H54 (cell line): ENCODE data around the gene NNAT.
"Not testable (repeated sequence)": the region's sequence is repeated elsewhere in the genome, so short reads cannot be mapped to it uniquely, and the experiment has no call there.

ENCODE experiments used
- DNase-seq: peaks from one replicate; pipeline ENCODE4 v3.0.0; 2011; ENCODE audit warnings: low spot score, mixed read lengths; ENCODE audit not compliant: insufficient read length
- FAIRE-seq: peaks from 3 replicates; lab custom pipeline; 2011; peaks lifted over from hg19 to GRCh38; lab: Jason Lieb, UNC
- POLR2A ChIP-seq: IDR thresholded peaks from 2 replicates; pipeline ENCODE4 v1.6.1; 2011; ENCODE audit warnings: low read depth, mild to moderate bottlenecking, low read length

The NNAT gene

DNA sequence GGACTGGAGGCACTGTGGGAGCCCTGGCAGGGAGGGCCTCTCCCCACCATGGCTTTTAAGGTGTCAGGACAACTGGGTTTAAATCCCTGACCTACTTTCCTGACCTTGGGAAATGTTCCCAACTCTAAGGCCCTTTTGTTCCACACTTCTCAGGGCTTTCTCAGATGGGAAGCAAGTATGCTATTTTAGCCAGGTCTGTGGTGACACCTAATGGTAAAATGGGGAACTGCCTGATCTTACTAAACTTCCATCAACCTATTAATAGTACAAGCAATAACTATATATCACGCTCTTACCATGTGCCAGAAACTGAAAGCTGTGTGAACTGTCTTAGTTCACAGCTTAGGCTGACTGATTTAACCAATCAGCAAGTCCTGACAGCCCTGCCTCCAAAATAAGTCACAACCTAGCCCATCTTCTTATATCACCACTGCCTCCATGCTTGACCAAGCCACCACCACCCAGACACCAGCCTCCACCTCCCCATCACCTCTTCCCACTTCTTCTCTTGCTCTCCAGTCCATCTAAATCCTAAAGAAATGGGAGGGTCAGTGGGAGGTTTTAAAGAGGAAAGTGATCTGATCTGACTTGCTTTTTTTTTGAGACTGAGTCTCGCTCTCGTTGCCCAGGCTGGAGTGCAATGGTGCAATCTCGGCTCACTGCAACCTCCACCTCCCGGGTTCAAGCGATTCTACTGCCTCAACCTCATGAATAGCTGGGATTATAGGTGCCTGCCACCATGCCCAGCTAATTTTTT, 13.5 kb downstream of the NNAT start:
- no peak for TF ChIP-seq POLR2A
- no peak for FAIRE-seq
- no peak for DNase-seq

- no peak for FAIRE-seq
- no peak for TF ChIP-seq POLR2A
- no peak for DNase-seq
Measured at GRCh38 chr20:37535443-37536132, 14.5 kb downstream of the NNAT start.

DNA sequence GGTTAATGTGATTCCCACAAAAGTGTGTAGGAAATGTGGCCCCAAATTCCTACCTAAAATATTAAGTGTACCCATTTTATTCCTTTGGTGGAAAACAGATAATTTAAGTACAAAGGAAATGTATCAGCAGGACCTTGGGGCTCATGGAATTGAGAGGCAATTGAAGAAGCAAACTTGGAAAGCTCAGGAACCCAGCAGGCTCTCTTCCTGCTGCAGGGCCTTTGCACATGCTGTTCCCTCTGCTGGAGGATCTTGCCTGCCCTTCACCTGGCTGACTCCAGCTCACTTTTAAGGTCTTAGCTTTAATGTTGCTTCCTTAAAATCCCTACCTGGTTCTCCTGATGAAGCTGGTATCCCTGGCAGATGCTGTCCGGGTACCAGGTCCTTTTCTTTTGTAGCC, 16.5 kb downstream of the NNAT start:
- FAIRE-seq (no peak), DNase-seq (no peak)
- no peak for TF ChIP-seq POLR2A

GRCh38 chr20:37538003-37538402, 17.0 kb downstream of the NNAT start:
- DNase-seq, result no peak
- no peak for FAIRE-seq
- TF ChIP-seq POLR2A, result no peak

GRCh38 chr20:37539424-37539823, 18.4 kb downstream of the NNAT start:
- FAIRE-seq, result no peak
- no peak for DNase-seq
- TF ChIP-seq POLR2A, result no peak

DNA sequence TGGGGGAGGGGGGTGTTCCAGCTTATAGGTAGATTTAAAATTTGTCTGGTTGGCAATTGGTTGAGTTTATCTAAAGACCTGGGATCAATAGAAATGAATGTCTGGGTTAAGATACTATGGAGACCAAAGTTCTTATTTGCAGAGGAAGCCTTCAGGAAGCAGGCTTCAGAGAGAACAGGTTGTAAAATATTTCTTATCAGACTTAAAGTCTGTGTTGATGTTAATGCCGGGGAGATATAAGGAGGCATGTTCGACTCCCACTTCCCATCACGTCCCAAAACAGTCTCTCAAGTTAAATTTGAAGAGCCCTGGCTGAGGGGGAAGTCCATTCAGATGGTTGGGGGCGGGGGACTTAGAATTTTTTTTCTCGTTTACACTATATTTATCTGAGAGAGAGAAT, 19.0 kb downstream of the NNAT start:
- DNase-seq (no peak), FAIRE-seq (no peak)
- no peak for TF ChIP-seq POLR2A

GRCh38 chr20:37540838-37541237, 19.8 kb downstream of the NNAT start:
- not testable (repeated sequence) for FAIRE-seq, DNase-seq

- TF ChIP-seq POLR2A, result no peak
- DNase-seq, result no peak
- FAIRE-seq, result no peak
Measured at GRCh38 chr20:37541326-37541725, 20.3 kb downstream of the NNAT start.

DNA sequence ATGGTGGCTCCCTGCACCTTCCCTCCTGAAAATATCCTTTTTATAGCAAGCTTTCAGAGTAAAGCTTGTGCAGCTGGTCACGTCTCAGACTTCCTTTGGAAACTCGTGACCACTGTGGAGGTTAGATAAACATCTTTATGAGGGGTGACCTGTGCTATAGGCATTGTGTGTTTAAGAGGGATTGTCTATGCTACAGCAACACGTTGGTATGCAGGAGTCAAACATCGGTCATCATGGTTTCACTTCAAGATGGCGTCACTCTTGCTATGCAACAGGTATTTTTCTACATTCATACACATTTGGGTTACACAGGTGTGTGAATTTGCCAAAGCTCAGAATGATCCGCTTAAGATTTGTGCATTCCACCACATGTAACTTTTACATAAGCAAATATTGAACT, 21.2 kb downstream of the NNAT start:
- FAIRE-seq (no peak), DNase-seq (no peak)
- TF ChIP-seq POLR2A, result no peak

GRCh38 chr20:37543828-37544227, 22.8 kb downstream of the NNAT start:
- DNase-seq, result no peak
- TF ChIP-seq POLR2A, result no peak
- FAIRE-seq, result no peak

DNA sequence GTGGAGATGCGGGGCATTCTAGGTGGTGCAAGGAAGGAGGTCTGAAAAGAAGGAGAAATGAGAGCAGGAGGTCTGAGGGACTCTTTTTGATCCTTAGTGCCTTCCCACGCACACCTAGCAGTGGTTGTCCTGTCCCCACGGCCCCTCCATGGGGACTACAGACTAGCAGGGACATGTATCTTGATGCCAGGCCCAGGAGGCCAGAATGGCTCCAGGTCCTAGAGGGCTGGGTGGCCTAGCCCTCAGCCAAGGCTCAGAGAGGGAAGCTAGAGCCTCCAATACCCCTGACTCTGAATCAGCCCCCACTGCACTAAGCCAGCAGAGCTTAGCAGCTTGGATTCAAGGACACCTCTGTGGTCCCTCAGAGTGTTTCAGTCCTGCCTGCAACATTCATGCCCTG, 23.3 kb downstream of the NNAT start:
- FAIRE-seq (no peak), DNase-seq (no peak)
- no peak for TF ChIP-seq POLR2A

GRCh38 chr20:37545516-37545915, 24.5 kb downstream of the NNAT start:
- no peak for DNase-seq
- TF ChIP-seq POLR2A, result no peak
- no peak for FAIRE-seq

DNA sequence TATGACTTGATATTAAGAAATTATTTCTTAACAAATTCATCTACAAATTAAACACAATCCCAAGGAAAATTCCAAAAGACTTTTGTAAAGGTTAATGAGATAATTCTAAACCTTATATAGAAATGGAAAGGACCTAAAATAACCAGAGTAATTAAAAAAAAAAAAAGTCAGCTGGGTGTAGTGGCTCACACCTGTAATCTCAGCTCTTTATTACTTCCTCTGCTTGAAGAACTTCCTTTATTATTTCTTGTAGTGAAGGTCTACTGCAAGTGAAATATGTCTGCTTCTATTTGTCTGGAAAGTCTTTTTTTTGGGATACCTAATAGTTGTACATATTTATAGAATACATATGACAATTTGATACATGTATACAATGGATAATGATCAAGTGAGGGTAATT, 26.9 kb downstream of the NNAT start:
- DNase-seq (no peak), FAIRE-seq (no peak)
- TF ChIP-seq POLR2A, result no peak

- not testable (repeated sequence) for FAIRE-seq, DNase-seq
Measured at GRCh38 chr20:37550101-37550920, 29.3 kb downstream of the NNAT start.

DNA sequence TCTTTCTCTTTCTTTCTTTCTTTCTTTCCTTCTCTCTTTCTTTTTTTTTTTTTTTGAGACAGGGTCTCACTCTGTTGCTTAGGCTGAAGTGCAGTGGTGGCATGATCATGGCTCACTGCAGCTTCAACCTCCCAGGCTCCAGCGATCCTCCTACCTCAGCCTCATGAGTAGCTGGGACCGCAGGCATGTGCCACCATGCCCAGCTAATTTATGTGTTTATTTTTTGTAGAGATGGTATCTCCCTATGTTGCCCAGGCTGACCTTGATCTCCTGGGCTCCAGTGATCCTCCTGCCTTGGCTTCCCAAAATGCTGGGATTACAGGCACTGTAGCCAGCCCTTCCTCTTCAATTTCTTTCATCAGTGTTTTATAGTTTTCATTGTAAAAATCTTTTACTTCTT, 30.6 kb downstream of the NNAT start:
- FAIRE-seq, DNase-seq: not testable (repeated sequence)
